Endothelial cell of umbilical vein (primary cell): ENCODE results near the gene DCK. TPM values are rescaled to one million over a fixed set of nuclear protein-coding genes. Genes with fewer than 3 reads are reported as not detected.
A peak's percentile ranks its signal among the peaks of the same experiment; 100 is the strongest.

ENCODE experiments used
- BruUV-seq: library from RNA; stranded (reverse); fragments of 400-500 nt; replicated peaks from 2 replicates; lab custom pipeline; 2021; lab: Mats Ljungman, UMichigan
- CTCF ChIA-PET: fragments of 300-600, 350-600 bp; sonication (Branson Sonifier 250); formaldehyde crosslinking; loops from one replicate; lab custom pipeline; 2021; ENCODE audit warnings: antibody characterized with exemption, inconsistent platforms; lab: Charles Lee
- POLR2A ChIA-PET: fragments of 300-600, 350-600 bp; sonication (Branson Sonifier 250); formaldehyde crosslinking; loops from one replicate; lab custom pipeline; 2021; ENCODE audit warnings: antibody characterized with exemption, inconsistent platforms; lab: Charles Lee
- DNase-seq: peaks from one replicate; pipeline ENCODE4 v3.0.0-alpha.2; 2011; ENCODE audit warnings: low read depth, low spot score
- FAIRE-seq: peaks from 2 replicates; lab custom pipeline; 2011; peaks lifted over from hg19 to GRCh38; lab: Jason Lieb, UNC
- H2AFZ ChIP-seq: 2 replicates; pipeline ENCODE4 v1.6.0; 2012; ENCODE audit warnings: low read depth, low read length, control low read depth, inconsistent platforms
- H3K27ac ChIP-seq: 2 replicates; pipeline ENCODE4 v1.5.1; 2011; ENCODE audit warnings: low read depth, mild to moderate bottlenecking, control low read depth, low read length, moderate library complexity; ENCODE audit not compliant: insufficient read depth
- H3K27me3 ChIP-seq, 2 experiments: 2 replicates each; pipeline versions ENCODE4 v1.6.0 to v1.6.1; 2011; ENCODE audit warnings: low read length in 2 of 2, mixed read lengths in 1 of 2; ENCODE audit not compliant: control insufficient read depth in 2 of 2, insufficient read depth in 2 of 2
- H3K36me3 ChIP-seq, 2 experiments: 2 replicates in 1 of 2; 3 replicates in 1 of 2; pipeline ENCODE4 v1.5.1; 2011; ENCODE audit warnings: low read length in 2 of 2, mild to moderate bottlenecking in 1 of 2, moderate library complexity in 1 of 2; ENCODE audit not compliant: control insufficient read depth in 2 of 2, insufficient read depth in 2 of 2; ENCODE audit errors: extremely low read depth in 1 of 2
- H3K4me1 ChIP-seq: 3 replicates; pipeline ENCODE4 v1.5.1; 2011; ENCODE audit warnings: mild to moderate bottlenecking, low read length; ENCODE audit not compliant: control insufficient read depth, insufficient read depth; ENCODE audit errors: extremely low read depth
- H3K4me2 ChIP-seq: 2 replicates; pipeline ENCODE4 v1.6.1; 2011; ENCODE audit warnings: low read length, control low read depth, mixed read lengths; ENCODE audit not compliant: insufficient read depth
- H3K4me3 ChIP-seq, 3 experiments: fragments of 200-600 bp in 1 of 3; sonication (generic), shearing (Covaris generic) in 1 of 3; replicated peaks in 1 of 3; 2 replicates each; pipeline ENCODE4 v1.5.1; 2011 to 2016; ENCODE audit warnings: control low read depth in 3 of 3, low read length in 3 of 3, mild to moderate bottlenecking in 2 of 3, inconsistent platforms in 1 of 3, low read depth in 1 of 3, moderate library complexity in 1 of 3; ENCODE audit not compliant: insufficient read depth in 1 of 3
- H3K79me2 ChIP-seq: 2 replicates; pipeline ENCODE4 v1.6.0; 2012; ENCODE audit warnings: low read length, inconsistent platforms; ENCODE audit not compliant: control insufficient read depth, insufficient read depth
- H3K9ac ChIP-seq: replicated peaks from 2 replicates; pipeline ENCODE3; 2011; ENCODE audit warnings: low read length, control low read depth; ENCODE audit not compliant: insufficient read depth; ENCODE audit errors: extremely low read depth
- H3K9me1 ChIP-seq: replicated peaks from 3 replicates; pipeline ENCODE4 v1.6.0; 2011; ENCODE audit warnings: mild to moderate bottlenecking, low read length; ENCODE audit not compliant: control insufficient read depth, insufficient read depth; ENCODE audit errors: extremely low read depth
- H3K9me3 ChIP-seq: replicated peaks from 2 replicates; pipeline ENCODE4 v1.5.1; 2012; ENCODE audit warnings: low read length, inconsistent platforms; ENCODE audit not compliant: control insufficient read depth, insufficient read depth
- H4K20me1 ChIP-seq: replicated peaks from 2 replicates; pipeline ENCODE3; 2011; ENCODE audit warnings: mild to moderate bottlenecking, low read length; ENCODE audit not compliant: control insufficient read depth, insufficient read depth; ENCODE audit errors: extremely low read depth
- CTCF ChIP-seq, 2 donors: IDR thresholded peaks; 1 replicate in 1 of 2; 2 replicates in 1 of 2; pipeline ENCODE4 v1.5.1; 2011; ENCODE audit warnings: low read length in 2 of 2, mild to moderate bottlenecking in 2 of 2, moderate library complexity in 2 of 2, control low read depth in 1 of 2, inconsistent platforms in 1 of 2, low read depth in 1 of 2; ENCODE audit not compliant: insufficient read depth in 1 of 2; ENCODE audit errors: extremely low read depth in 1 of 2
- EZH2 ChIP-seq: IDR thresholded peaks from 2 replicates; pipeline ENCODE4 v1.6.1; 2012; ENCODE audit warnings: borderline replicate concordance, low read depth, mild to moderate bottlenecking, moderate library complexity, low read length, inconsistent platforms; ENCODE audit not compliant: severe bottlenecking
- FOS ChIP-seq: IDR thresholded peaks from 2 replicates; pipeline ENCODE4 v1.6.1; 2011; ENCODE audit warnings: mild to moderate bottlenecking, low read length, moderate library complexity, borderline replicate concordance; ENCODE audit not compliant: insufficient read depth
- GATA2 ChIP-seq: IDR thresholded peaks from 2 replicates; pipeline ENCODE4 v1.7.0; 2011; ENCODE audit warnings: low read depth, mild to moderate bottlenecking, moderate library complexity, mixed read lengths, low read length; ENCODE audit not compliant: insufficient read length, insufficient read depth
- JUN ChIP-seq: IDR thresholded peaks from 2 replicates; pipeline ENCODE4 v1.6.1; 2011; ENCODE audit warnings: borderline replicate concordance, low read depth; ENCODE audit not compliant: insufficient read length, insufficient read depth
- MAX ChIP-seq: IDR thresholded peaks from 2 replicates; pipeline ENCODE4 v1.6.1; 2011; ENCODE audit not compliant: insufficient read depth, insufficient read length
- MYC ChIP-seq: IDR thresholded peaks from one replicate; pipeline ENCODE4 v1.6.1; 2011; ENCODE audit warnings: mild to moderate bottlenecking, low read depth, low read length
- POLR2A ChIP-seq: IDR thresholded peaks from 2 replicates; pipeline ENCODE4 v1.6.1; 2012; ENCODE audit warnings: low read depth, mild to moderate bottlenecking, control low read depth, low read length
- POLR2AphosphoS5 ChIP-seq: IDR thresholded peaks from 2 replicates; pipeline ENCODE4 v1.6.1; 2012; ENCODE audit warnings: low read depth, mild to moderate bottlenecking, control low read depth, low read length, moderate library complexity; ENCODE audit not compliant: insufficient read depth
- dilution Hi-C: fragments of 300-500 bp; cut with MboI; formaldehyde crosslinking; loops from one replicate; pipeline ENCODE4 v1.15.0; 2019; ENCODE audit warnings: low sequenced_read_pairs; ENCODE audit not compliant: extremely low pct_ligation_motif_present
- intact Hi-C: fragments of 100-400 bp; cut with micrococcal nuclease; formaldehyde crosslinking; loops from one replicate; pipeline ENCODE4 v1.10.0; 2022
- polyA plus RNA-seq, 4 experiments: library from polyadenylated mRNA; depleted of rRNA in 3 of 4; stranded (reverse) in 3 of 4; unstranded in 1 of 4; fragments of >200 nt; gene quantifications; 2 replicates each; pipeline versions ENCODE4 v1.2.1 to v1.2.3, GENCODE V29; 2011 to 2012; ENCODE audit warnings: missing spikeins in 1 of 4
- total RNA-seq: library from RNA; stranded (reverse); gene quantifications from 2 replicates; pipeline ENCODE4 v1.2.3, GENCODE V29; 2021

DCK gene
- total and polyA plus RNA-seq, 2 donors (not counting 3 experiments of a cell fraction or from before 2014, with no cell fraction given), result 4.8 to 19.9 TPM

GRCh38 chr4:71020611-71021010, 27.2 kb downstream of the DCK start:
- H3K9me1 ChIP-seq, result no peaks in the 10 kb centered on the region
- no peak overlapping the region for H2AFZ ChIP-seq
- POLR2A ChIA-PET, result no interaction called here
- CTCF ChIA-PET, result interaction anchor here (3.6 kb wide), 1 partner anchor 11 kb away, joined by 26 read pairs; no protein-coding TSS in a partner anchor
- H3K27ac ChIP-seq, result no peak overlapping the region
- H3K27me3 ChIP-seq, result no peaks in the 10 kb centered on the region
- H3K79me2 ChIP-seq, result peaks cover 4% of the 10 kb centered on the region
- intact Hi-C loops, result no loop called here
- no peaks in the 10 kb centered on the region for H3K4me1 ChIP-seq
- BruUV-seq, result no TSS peak
- peaks cover 0 to 7% of the 10 kb centered on the region in 2 experiments for H3K36me3 ChIP-seq
- no peak for FAIRE-seq
- peak; percentile 35 for DNase-seq
- H3K9ac ChIP-seq, result no peak overlapping the region
- no peak overlapping the region for H3K4me2 ChIP-seq
- no peaks in the 10 kb centered on the region for H3K9me3 ChIP-seq
- TF ChIP-seq JUN (no peak), EZH2 (no peak), POLR2AphosphoS5 (no peak), GATA2 (no peak), POLR2A (no peak), CTCF (IDR thresholded peaks at IDR 0.05; ENCODE audit: extremely low read depth in 1 of 2, insufficient read depth in 1 of 2, low read depth in 1 of 2, low read length in 2 of 2) (no peak), MAX (no peak), FOS (no peak), MYC (no peak)
- H4K20me1 ChIP-seq, result no peaks in the 10 kb centered on the region
- no peak overlapping the region for H3K4me3 ChIP-seq
- dilution Hi-C loops, result no loop called here
